SK-N-SH (cell line): ENCODE data around the gene CACNA2D3. TPM values are rescaled to one million over a fixed set of nuclear protein-coding genes. Genes with fewer than 3 reads are reported as not detected.

Source experiments
- CTCF ChIA-PET: fragments of 300-600, 350-600 bp; formaldehyde crosslinking; extraction: SDS; loops from one replicate; lab custom pipeline; 2021; lab: Yijun Ruan, JAX
- POLR2A ChIA-PET: fragments of 350-600 bp; sonication (Branson Sonifier 250); formaldehyde crosslinking; extraction: SDS; loops from one replicate; lab custom pipeline; 2020; ENCODE audit warnings: antibody characterized with exemption, inconsistent platforms; lab: Yijun Ruan, JAX
- DNase-seq: peaks from one replicate; pipeline ENCODE4 v3.0.0; 2012
- H2AFZ ChIP-seq: fragments of 200-600 bp; sonication (generic); 2 replicates; pipeline ENCODE4 v1.8.1; 2016; ENCODE audit warnings: antibody characterized with exemption, mild to moderate bottlenecking, low read depth
- H3F3A ChIP-seq: fragments of 200-600 bp; sonication (generic); replicated peaks from 2 replicates; pipeline ENCODE3; 2016; ENCODE audit warnings: antibody characterized with exemption, mild to moderate bottlenecking; ENCODE audit not compliant: insufficient read depth
- H3K27ac ChIP-seq, 2 experiments: fragments of 200-500 bp in 1 of 2; fragments of 200-600 bp in 1 of 2; sonication (Bioruptor generic) in 1 of 2; sonication (generic), shearing (Covaris generic) in 1 of 2; 2 replicates each; pipeline versions ENCODE4 v1.5.1 to v1.6.1; 2014 to 2016; ENCODE audit warnings: low read depth in 2 of 2, inconsistent platforms in 1 of 2, low read length in 1 of 2, mild to moderate bottlenecking in 1 of 2, mixed read lengths in 1 of 2
- H3K27me3 ChIP-seq: fragments of 200-600 bp; sonication (generic), shearing (Covaris generic); 2 replicates; pipeline ENCODE4 v1.6.1; 2016; ENCODE audit warnings: mixed run types; ENCODE audit not compliant: insufficient read depth
- H3K36me3 ChIP-seq, 2 experiments: fragments of 200-500 bp in 1 of 2; fragments of 200-600 bp in 1 of 2; sonication (Bioruptor generic) in 1 of 2; sonication (generic) in 1 of 2; replicated peaks in 1 of 2; 2 replicates each; pipeline versions ENCODE3 to v1.5.1; 2014 to 2016; ENCODE audit warnings: low read length in 1 of 2, mild to moderate bottlenecking in 1 of 2; ENCODE audit not compliant: insufficient read depth in 2 of 2, control insufficient read depth in 1 of 2
- H3K4me1 ChIP-seq, 2 experiments: fragments of 200-500 bp in 1 of 2; fragments of 200-600 bp in 1 of 2; sonication (Bioruptor generic) in 1 of 2; sonication (generic), shearing (Covaris generic) in 1 of 2; 2 replicates each; pipeline versions ENCODE4 v1.5.1 to v1.6.1; 2014 to 2016; ENCODE audit warnings: low read depth in 1 of 2, low read length in 1 of 2, mixed run types in 1 of 2; ENCODE audit not compliant: insufficient read depth in 2 of 2, control insufficient read depth in 1 of 2
- H3K4me2 ChIP-seq: fragments of 200-600 bp; sonication (generic), shearing (Covaris generic); 2 replicates; pipeline ENCODE4 v1.6.1; 2017; ENCODE audit warnings: mixed run types
- H3K4me3 ChIP-seq, 2 experiments: fragments of 200-500 bp in 1 of 2; fragments of 200-600 bp in 1 of 2; sonication (Bioruptor generic) in 1 of 2; sonication (generic), shearing (Covaris generic) in 1 of 2; 2 replicates each; pipeline versions ENCODE4 v1.5.1 to v1.8.1; 2014 to 2016; ENCODE audit warnings: low read depth in 2 of 2, inconsistent platforms in 1 of 2, low read length in 1 of 2, mild to moderate bottlenecking in 1 of 2, mixed read lengths in 1 of 2, moderate library complexity in 1 of 2
- H3K79me2 ChIP-seq: fragments of 200-600 bp; sonication (generic); 2 replicates; pipeline ENCODE4 v1.8.1; 2017; ENCODE audit warnings: mild to moderate bottlenecking; ENCODE audit not compliant: insufficient read depth
- H3K9ac ChIP-seq: fragments of 200-600 bp; sonication (generic); 2 replicates; pipeline ENCODE4 v1.6.1; 2017; ENCODE audit warnings: mixed run types
- H3K9me2 ChIP-seq: fragments of 200-600 bp; sonication (generic); 2 replicates; pipeline ENCODE4 v1.6.1; 2017; ENCODE audit warnings: mixed run types
- H3K9me3 ChIP-seq: fragments of 200-600 bp; sonication (generic); 2 replicates; pipeline ENCODE4 v1.6.1; 2017; ENCODE audit warnings: mixed run types, mild to moderate bottlenecking, moderate library complexity
- H4K20me1 ChIP-seq: fragments of 200-600 bp; sonication (generic); 2 replicates; pipeline ENCODE4 v1.6.1; 2017; ENCODE audit warnings: mild to moderate bottlenecking, mixed run types; ENCODE audit not compliant: insufficient read depth
- CTCF ChIP-seq: fragments of 200-600 bp; sonication (generic); IDR thresholded peaks from 2 replicates; pipeline ENCODE4 v1.6.1; 2017; ENCODE audit warnings: antibody characterized with exemption, mild to moderate bottlenecking, moderate library complexity
- ELF1 ChIP-seq: IDR thresholded peaks from 2 replicates; pipeline ENCODE4 v1.4.0; 2012
- FOSL2 ChIP-seq: IDR thresholded peaks from 2 replicates; pipeline ENCODE4 v1.4.0; 2012; ENCODE audit warnings: low read depth, mild to moderate bottlenecking, moderate library complexity, borderline replicate concordance
- FOXM1 ChIP-seq: IDR thresholded peaks from 2 replicates; pipeline ENCODE4 v1.4.0; 2012; ENCODE audit warnings: low read depth, mild to moderate bottlenecking
- GABPA ChIP-seq: IDR thresholded peaks from 2 replicates; pipeline ENCODE4 v1.4.0; 2012; ENCODE audit warnings: low read depth, mild to moderate bottlenecking
- GATA2 ChIP-seq: sonication (generic); formaldehyde crosslinking; IDR thresholded peaks from 2 replicates; pipeline ENCODE4 v1.5.0; 2020; ENCODE audit warnings: mild to moderate bottlenecking, missing genetic modification reagents
- IRF3 ChIP-seq: fragments of 150-350 bp; IDR thresholded peaks from 2 replicates; pipeline ENCODE4 v1.6.1; 2016; ENCODE audit warnings: mild to moderate bottlenecking, low read depth, low read length
- JUND ChIP-seq: IDR thresholded peaks from 2 replicates; pipeline ENCODE4 v1.4.0; 2012
- MEF2A ChIP-seq: IDR thresholded peaks from 2 replicates; pipeline ENCODE4 v1.4.0; 2012; ENCODE audit warnings: low read depth, borderline replicate concordance
- MXI1 ChIP-seq: IDR thresholded peaks from 2 replicates; pipeline ENCODE4 v1.6.1; 2012; ENCODE audit warnings: mild to moderate bottlenecking, low read depth, low read length, improper control_type of control experiment
- NRF1 ChIP-seq: IDR thresholded peaks from 2 replicates; pipeline ENCODE4 v1.6.1; 2012; ENCODE audit warnings: low read depth, mild to moderate bottlenecking, low read length
- RCOR1 ChIP-seq: fragments of 150-350 bp; IDR thresholded peaks from 2 replicates; pipeline ENCODE4 v1.6.1; 2017; ENCODE audit warnings: antibody characterized with exemption, low read length
- REST ChIP-seq: IDR thresholded peaks from 2 replicates; pipeline ENCODE4 v1.6.1; 2012; ENCODE audit warnings: mild to moderate bottlenecking, low read depth, low read length, moderate library complexity
- RFX5 ChIP-seq: IDR thresholded peaks from 2 replicates; pipeline ENCODE4 v1.6.1; 2012; ENCODE audit warnings: mild to moderate bottlenecking, improper control_type of control experiment, low read length
- RXRA ChIP-seq: IDR thresholded peaks from 2 replicates; pipeline ENCODE4 v1.4.0; 2012; ENCODE audit warnings: low read depth, mild to moderate bottlenecking, borderline replicate concordance
- SMC3 ChIP-seq: IDR thresholded peaks from 2 replicates; pipeline ENCODE4 v1.6.1; 2012; ENCODE audit warnings: low read depth, low read length, improper control_type of control experiment
- TAF1 ChIP-seq: IDR thresholded peaks from 2 replicates; pipeline ENCODE4 v1.6.1; 2012; ENCODE audit warnings: low read depth, mild to moderate bottlenecking, low read length, moderate library complexity, borderline replicate concordance
- TCF12 ChIP-seq: IDR thresholded peaks from 2 replicates; pipeline ENCODE4 v1.4.0; 2012
- USF1 ChIP-seq: IDR thresholded peaks from 2 replicates; pipeline ENCODE4 v1.4.0; 2012; ENCODE audit warnings: low read depth, borderline replicate concordance
- polyA plus RNA-seq, 3 experiments: library from polyadenylated mRNA; depleted of rRNA; stranded (reverse); fragments of >200 nt; gene quantifications; 2 replicates each; pipeline ENCODE4 v1.2.3, GENCODE V29; 2012

Gene CACNA2D3
- polyA plus RNA-seq, 1 of the 3 experiments (the other 2 are of a cell fraction): 0.15 TPM

- H3K79me2 ChIP-seq: no peaks in the 10 kb centered on the region
- no peak overlapping the region for H2AFZ ChIP-seq
- H3K27ac ChIP-seq: no peak overlapping the region
- H3K9ac ChIP-seq: no peak overlapping the region
- TF ChIP-seq REST (no peak), JUND (no peak), FOSL2 (no peak), NRF1 (no peak), RXRA (no peak), GABPA (no peak), MXI1 (no peak), TAF1 (no peak), MEF2A (no peak), CTCF (no peak), SMC3 (no peak), ELF1 (no peak), TCF12 (no peak), RFX5 (no peak), IRF3 (no peak), USF1 (no peak), GATA2 (CRISPR knock-in tag) (no peak), FOXM1 (no peak), RCOR1 (no peak)
- no peaks in the 10 kb centered on the region for H3K36me3 ChIP-seq
- no peaks in the 10 kb centered on the region for H4K20me1 ChIP-seq
- DNase-seq: no peak
- ChIA-PET POLR2A (no interaction called here), CTCF (no interaction called here)
- no peak overlapping the region for H3K4me3 ChIP-seq
- no peaks in the 10 kb centered on the region for H3K9me2 ChIP-seq
- no peaks in the 10 kb centered on the region for H3F3A ChIP-seq
- no peaks in the 10 kb centered on the region for H3K4me1 ChIP-seq
- no peaks in the 10 kb centered on the region for H3K27me3 ChIP-seq
- no peaks in the 10 kb centered on the region for H3K9me3 ChIP-seq
- no peak overlapping the region for H3K4me2 ChIP-seq
These were observed 443.6 kb downstream of the CACNA2D3 start for GRCh38 chr3:54565956-54566355.
